Suprapubic skin (tissue), 4 donors: ENCODE data around the gene RPL36. TPM values are rescaled to one million over a fixed set of nuclear protein-coding genes. Genes with fewer than 3 reads are reported as not detected.

Source experiments
- DNase-seq, 2 donors: peaks; one replicate each; pipeline ENCODE4 v3.0.0-alpha.2; 2019; ENCODE audit warnings: low spot score in 2 of 2
- H3K27ac ChIP-seq: fragments of 200-600 bp; sonication (generic); one replicate; pipeline ENCODE4 v1.5.1; 2019
- H3K27me3 ChIP-seq: fragments of 200-600 bp; sonication (generic); one replicate; pipeline ENCODE4 v1.5.1; 2019
- H3K36me3 ChIP-seq: fragments of 200-600 bp; sonication (generic); one replicate; pipeline ENCODE4 v1.5.1; 2019
- H3K4me1 ChIP-seq: fragments of 200-600 bp; sonication (generic); one replicate; pipeline ENCODE4 v1.5.1; 2019
- H3K4me3 ChIP-seq: fragments of 200-600 bp; sonication (generic); one replicate; pipeline ENCODE4 v1.5.1; 2019; ENCODE audit warnings: mild to moderate bottlenecking
- H3K9me3 ChIP-seq: fragments of 200-600 bp; sonication (generic); one replicate; pipeline ENCODE4 v1.5.1; 2019
- EP300 ChIP-seq: sonication (generic); formaldehyde crosslinking; IDR thresholded peaks from one replicate; pipeline ENCODE4 v1.6.1; 2017; ENCODE audit warnings: antibody characterized with exemption
- POLR2A ChIP-seq, 2 donors: fragments of 450-650 bp; IDR thresholded peaks; one replicate each; pipeline ENCODE4 v1.6.1; 2017; ENCODE audit warnings: antibody characterized with exemption in 2 of 2, mild to moderate bottlenecking in 2 of 2, moderate library complexity in 2 of 2
- POLR2AphosphoS5 ChIP-seq, 3 donors: sonication (generic); formaldehyde crosslinking; IDR thresholded peaks; one replicate each; pipeline ENCODE4 v1.6.1; 2017; ENCODE audit warnings: antibody characterized with exemption in 3 of 3
- WGBS: methylation state at CpG from one replicate; pipeline ENCODE4 v1.1.5; 2018; 5-methylcytosine and 5-hydroxymethylcytosine counted together
- total RNA-seq, 4 donors: library from RNA; depleted of rRNA; stranded (reverse); fragments of >200 nt; gene quantifications; one replicate each; pipeline ENCODE4 v1.1.0, GENCODE V29; 2016
- TF ChIP-seq, protein P1 (sequence below), 2 donors: fragments of 200-600 bp in 1 of 2; fragments of 450-650 bp in 1 of 2; sonication (generic) in 1 of 2; IDR thresholded peaks; one replicate each; pipeline ENCODE4 v1.5.1; 2016 to 2019; ENCODE audit warnings: antibody characterized with exemption in 2 of 2, mild to moderate bottlenecking in 1 of 2, moderate library complexity in 1 of 2

The RPL36 gene
- total RNA-seq, 4 donors from 2014 or later = 420 to 822 (median 688) TPM

DNA sequence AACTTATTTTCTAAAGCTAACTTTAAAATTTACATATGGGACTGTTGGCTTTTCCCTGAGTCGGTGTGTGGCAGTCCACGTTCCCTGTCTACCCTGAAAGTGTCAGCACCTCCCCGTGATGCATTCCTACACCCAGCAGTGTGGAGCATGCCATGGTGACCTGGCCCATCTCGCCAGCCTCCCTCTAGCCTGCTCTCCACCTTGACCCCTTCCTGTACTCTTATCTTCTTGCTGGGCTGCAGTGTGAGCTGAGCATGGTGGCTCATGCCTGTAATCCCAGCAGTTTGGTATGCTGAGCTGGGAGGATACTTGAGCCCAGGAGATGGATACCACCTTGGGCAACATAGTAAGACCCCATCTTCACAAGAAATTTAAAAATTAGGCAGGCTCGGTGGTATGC, 35.2 kb upstream of the RPL36 start:
- no peaks in the 10 kb centered on the region for H3K27me3 ChIP-seq
- no peaks in the 10 kb centered on the region for H3K9me3 ChIP-seq
- H3K4me3 ChIP-seq = no peak overlapping the region
- WGBS = 94% methylated on average over 5 of the region's 5 CpGs
- peaks cover 100% of the 10 kb centered on the region for H3K36me3 ChIP-seq
- peak in 1 of 2 donors; percentile 40 for DNase-seq
- no peak overlapping the region for H3K27ac ChIP-seq
- H3K4me1 ChIP-seq = no peaks in the 10 kb centered on the region
- no peak for TF ChIP-seq POLR2AphosphoS5 (IDR thresholded peaks at IDR 0.05)
- TF ChIP-seq EP300 = no peak
- TF ChIP-seq POLR2A (IDR thresholded peaks at IDR 0.05) = no peak
- TF ChIP-seq, protein P1, sequence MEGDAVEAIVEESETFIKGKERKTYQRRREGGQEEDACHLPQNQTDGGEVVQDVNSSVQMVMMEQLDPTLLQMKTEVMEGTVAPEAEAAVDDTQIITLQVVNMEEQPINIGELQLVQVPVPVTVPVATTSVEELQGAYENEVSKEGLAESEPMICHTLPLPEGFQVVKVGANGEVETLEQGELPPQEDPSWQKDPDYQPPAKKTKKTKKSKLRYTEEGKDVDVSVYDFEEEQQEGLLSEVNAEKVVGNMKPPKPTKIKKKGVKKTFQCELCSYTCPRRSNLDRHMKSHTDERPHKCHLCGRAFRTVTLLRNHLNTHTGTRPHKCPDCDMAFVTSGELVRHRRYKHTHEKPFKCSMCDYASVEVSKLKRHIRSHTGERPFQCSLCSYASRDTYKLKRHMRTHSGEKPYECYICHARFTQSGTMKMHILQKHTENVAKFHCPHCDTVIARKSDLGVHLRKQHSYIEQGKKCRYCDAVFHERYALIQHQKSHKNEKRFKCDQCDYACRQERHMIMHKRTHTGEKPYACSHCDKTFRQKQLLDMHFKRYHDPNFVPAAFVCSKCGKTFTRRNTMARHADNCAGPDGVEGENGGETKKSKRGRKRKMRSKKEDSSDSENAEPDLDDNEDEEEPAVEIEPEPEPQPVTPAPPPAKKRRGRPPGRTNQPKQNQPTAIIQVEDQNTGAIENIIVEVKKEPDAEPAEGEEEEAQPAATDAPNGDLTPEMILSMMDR (IDR thresholded peaks at IDR 0.05) = no peak

DNA sequence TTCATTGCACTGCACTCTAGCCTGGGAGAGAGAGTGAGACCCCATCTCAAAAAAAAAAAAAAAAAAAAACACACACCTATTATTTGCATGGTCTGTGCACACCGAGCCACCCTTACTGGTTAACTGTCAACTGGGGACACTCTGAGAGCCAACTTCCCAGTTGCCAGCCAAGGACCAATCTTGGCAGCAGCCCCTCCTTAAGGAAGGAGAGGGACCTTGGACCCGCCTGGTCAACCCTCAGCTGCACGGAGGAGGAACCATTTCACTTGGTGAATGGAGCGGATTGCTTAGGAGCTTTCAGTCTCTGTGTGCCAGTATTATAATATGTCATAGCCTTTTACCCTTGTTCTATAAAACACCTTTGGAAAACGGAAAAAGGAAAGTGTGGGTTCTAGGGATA, 34.7 kb upstream of the RPL36 start:
- no peaks in the 10 kb centered on the region for H3K9me3 ChIP-seq
- no peak overlapping the region for H3K4me3 ChIP-seq
- peaks cover 100% of the 10 kb centered on the region for H3K36me3 ChIP-seq
- TF ChIP-seq, protein P1 (IDR thresholded peaks at IDR 0.05) = no peak
- TF ChIP-seq POLR2AphosphoS5 (IDR thresholded peaks at IDR 0.05) = no peak
- no peak for TF ChIP-seq POLR2A (IDR thresholded peaks at IDR 0.05)
- TF ChIP-seq EP300 = no peak
- no peak overlapping the region for H3K27ac ChIP-seq
- no peaks in the 10 kb centered on the region for H3K4me1 ChIP-seq
- H3K27me3 ChIP-seq = no peaks in the 10 kb centered on the region
- WGBS = 80% methylated on average over 5 of the region's 5 CpGs
- peak in 1 of 2 donors; percentile 22 for DNase-seq

- WGBS = 97% methylated on average over 41 of the region's 42 CpGs
- Histone ChIP-seq H3K4me1 (no peaks in the 10 kb centered on the region), H3K9me3 (no peaks in the 10 kb centered on the region), H3K36me3 (peaks cover 97% of the 10 kb centered on the region), H3K27ac (no peak overlapping the region), H3K4me3 (no peak overlapping the region), H3K27me3 (no peaks in the 10 kb centered on the region)
- TF ChIP-seq POLR2A (IDR thresholded peaks at IDR 0.05) (no peak), POLR2AphosphoS5 (IDR thresholded peaks at IDR 0.05) (no peak), EP300 (no peak)
- TF ChIP-seq, protein P1 (IDR thresholded peaks at IDR 0.05) = no peak
- DNase-seq = no peak
These were observed 28.6 kb upstream of the RPL36 start for GRCh38 chr19:5661483-5661882.

- Histone ChIP-seq H3K27me3 (no peaks in the 10 kb centered on the region), H3K9me3 (no peaks in the 10 kb centered on the region), H3K36me3 (peaks cover 96% of the 10 kb centered on the region), H3K27ac (no peak overlapping the region), H3K4me1 (no peaks in the 10 kb centered on the region), H3K4me3 (no peak overlapping the region)
- 96% methylated on average over 17 of the region's 17 CpGs for WGBS
- peak in 1 of 2 donors; percentile 56 for DNase-seq
- TF ChIP-seq EP300 (no peak), POLR2A (IDR thresholded peaks at IDR 0.05) (no peak), POLR2AphosphoS5 (IDR thresholded peaks at IDR 0.05) (no peak)
- TF ChIP-seq, protein P1 (IDR thresholded peaks at IDR 0.05) = no peak
These were observed 26.2 kb upstream of the RPL36 start for GRCh38 chr19:5663904-5664303.

GRCh38 chr19:5664515-5664914, 25.6 kb upstream of the RPL36 start:
- no peak overlapping the region for H3K27ac ChIP-seq
- H3K27me3 ChIP-seq = no peaks in the 10 kb centered on the region
- 89% methylated on average over 2 of the region's 2 CpGs for WGBS
- no peak for TF ChIP-seq EP300
- no peak for TF ChIP-seq POLR2AphosphoS5 (IDR thresholded peaks at IDR 0.05)
- TF ChIP-seq, protein P1 (IDR thresholded peaks at IDR 0.05) = no peak
- TF ChIP-seq POLR2A (IDR thresholded peaks at IDR 0.05) = no peak
- peaks cover 96% of the 10 kb centered on the region for H3K36me3 ChIP-seq
- H3K9me3 ChIP-seq = no peaks in the 10 kb centered on the region
- H3K4me3 ChIP-seq = no peak overlapping the region
- no peak for DNase-seq
- H3K4me1 ChIP-seq = no peaks in the 10 kb centered on the region
